Measurements from ENCODE around the gene HPCA.

- TF ChIP-seq, protein P1, sequence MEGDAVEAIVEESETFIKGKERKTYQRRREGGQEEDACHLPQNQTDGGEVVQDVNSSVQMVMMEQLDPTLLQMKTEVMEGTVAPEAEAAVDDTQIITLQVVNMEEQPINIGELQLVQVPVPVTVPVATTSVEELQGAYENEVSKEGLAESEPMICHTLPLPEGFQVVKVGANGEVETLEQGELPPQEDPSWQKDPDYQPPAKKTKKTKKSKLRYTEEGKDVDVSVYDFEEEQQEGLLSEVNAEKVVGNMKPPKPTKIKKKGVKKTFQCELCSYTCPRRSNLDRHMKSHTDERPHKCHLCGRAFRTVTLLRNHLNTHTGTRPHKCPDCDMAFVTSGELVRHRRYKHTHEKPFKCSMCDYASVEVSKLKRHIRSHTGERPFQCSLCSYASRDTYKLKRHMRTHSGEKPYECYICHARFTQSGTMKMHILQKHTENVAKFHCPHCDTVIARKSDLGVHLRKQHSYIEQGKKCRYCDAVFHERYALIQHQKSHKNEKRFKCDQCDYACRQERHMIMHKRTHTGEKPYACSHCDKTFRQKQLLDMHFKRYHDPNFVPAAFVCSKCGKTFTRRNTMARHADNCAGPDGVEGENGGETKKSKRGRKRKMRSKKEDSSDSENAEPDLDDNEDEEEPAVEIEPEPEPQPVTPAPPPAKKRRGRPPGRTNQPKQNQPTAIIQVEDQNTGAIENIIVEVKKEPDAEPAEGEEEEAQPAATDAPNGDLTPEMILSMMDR (IDR thresholded peaks at IDR 0.05) = no peak
- TF ChIP-seq POLR2A (IDR thresholded peaks at IDR 0.05) = no peak
Observed at GRCh38 chr1:32871364-32872191, 14.7 kb upstream of the HPCA start.

Data from Peyer's patch (tissue), 4 donors.